HG03565 (cell line): ENCODE results near the gene THRB.
A peak's percentile ranks its signal among the peaks of the same experiment; 100 is the strongest.

Source experiments
- ATAC-seq: cut with Tn5 transposase; IDR thresholded peaks from one replicate; pipeline ENCODE4 v1.9.1; 2021; ENCODE audit warnings: mild to moderate bottlenecking, moderate library complexity; ENCODE audit not compliant: unreplicated experiment

Gene THRB

GRCh38 chr3:24240306-24240705 is 254.3 kb downstream of the THRB start:
- ATAC-seq = no peak

GRCh38 chr3:24237971-24238706 is 256.5 kb downstream of the THRB start:
- ATAC-seq = peak; percentile 92

DNA sequence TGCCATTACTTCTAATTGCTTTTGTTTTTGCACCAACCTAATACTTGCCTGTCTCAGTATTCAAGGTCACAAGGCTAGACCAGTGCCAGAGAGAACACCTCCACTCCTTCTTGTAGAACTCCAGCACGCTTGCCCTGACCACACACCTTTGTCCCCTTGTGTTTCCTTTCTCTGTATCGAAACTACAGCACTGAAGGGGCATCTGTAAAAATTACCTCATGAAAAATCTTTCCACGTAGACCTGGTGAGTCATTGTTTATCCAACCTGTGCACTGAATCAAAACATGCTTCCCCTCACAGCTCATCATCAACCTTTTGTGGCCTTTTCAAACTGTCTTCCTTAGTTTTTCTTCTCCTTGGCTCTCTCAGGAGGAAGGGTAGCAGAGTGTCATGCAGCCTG is 259.5 kb downstream of the THRB start:
- no peak for ATAC-seq

GRCh38 chr3:24232784-24233183 is 261.9 kb downstream of the THRB start:
- ATAC-seq = no peak

DNA sequence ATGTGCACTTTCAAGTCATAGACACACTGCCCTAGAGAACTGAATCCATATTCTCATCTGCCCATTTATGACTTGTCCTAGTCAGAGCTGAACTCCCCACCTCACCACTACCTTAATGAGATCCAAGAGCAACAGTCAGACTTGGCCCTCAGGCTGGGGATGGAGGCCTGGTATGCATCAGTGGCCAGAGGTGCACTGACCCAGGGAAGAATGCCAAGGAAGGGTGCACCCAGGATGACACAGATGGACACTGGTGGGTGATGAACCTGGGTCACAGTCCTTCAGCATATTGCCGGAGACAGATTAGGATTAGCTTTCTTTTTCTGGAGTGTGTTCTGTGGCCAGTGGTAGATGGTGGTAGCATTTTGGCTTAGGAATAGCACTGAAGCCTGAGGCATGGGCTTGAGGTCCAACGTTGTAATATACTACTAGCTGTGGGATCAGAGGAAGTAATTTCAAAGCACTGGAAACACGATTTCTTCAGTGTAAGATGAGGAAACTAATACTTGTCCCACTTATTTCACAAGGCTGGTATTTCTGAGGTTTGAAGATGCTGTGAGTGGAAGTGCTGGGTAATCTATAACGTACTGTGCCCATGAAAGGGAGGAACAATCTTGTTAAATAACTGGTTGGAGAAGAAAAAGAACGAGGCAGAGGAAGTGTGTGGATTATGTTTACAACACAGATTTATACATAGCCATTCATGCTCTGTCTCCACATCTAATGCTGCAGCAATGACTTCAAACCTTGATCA is 265.0 kb downstream of the THRB start:
- no peak for ATAC-seq

DNA sequence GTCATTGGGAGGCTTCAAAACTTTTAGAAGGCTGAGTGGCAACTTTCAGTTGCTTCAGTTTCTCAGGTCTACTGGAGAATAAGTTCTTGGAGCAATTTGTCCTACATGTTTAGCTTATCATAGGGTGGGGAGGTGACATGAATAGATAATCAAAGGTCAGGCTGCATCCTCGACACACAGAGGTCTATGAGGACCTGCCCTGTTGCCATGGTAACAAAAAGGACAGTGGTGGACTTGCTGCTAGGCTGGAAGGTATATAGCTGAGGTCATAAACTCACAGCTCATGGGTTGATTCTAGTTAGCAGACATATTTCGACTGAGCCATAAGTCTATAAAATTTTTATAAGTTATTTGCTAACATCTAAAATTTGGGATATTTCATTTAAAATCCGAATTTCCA is 267.0 kb downstream of the THRB start:
- ATAC-seq = no peak

GRCh38 chr3:24226397-24226796 is 268.3 kb downstream of the THRB start:
- no peak for ATAC-seq

DNA sequence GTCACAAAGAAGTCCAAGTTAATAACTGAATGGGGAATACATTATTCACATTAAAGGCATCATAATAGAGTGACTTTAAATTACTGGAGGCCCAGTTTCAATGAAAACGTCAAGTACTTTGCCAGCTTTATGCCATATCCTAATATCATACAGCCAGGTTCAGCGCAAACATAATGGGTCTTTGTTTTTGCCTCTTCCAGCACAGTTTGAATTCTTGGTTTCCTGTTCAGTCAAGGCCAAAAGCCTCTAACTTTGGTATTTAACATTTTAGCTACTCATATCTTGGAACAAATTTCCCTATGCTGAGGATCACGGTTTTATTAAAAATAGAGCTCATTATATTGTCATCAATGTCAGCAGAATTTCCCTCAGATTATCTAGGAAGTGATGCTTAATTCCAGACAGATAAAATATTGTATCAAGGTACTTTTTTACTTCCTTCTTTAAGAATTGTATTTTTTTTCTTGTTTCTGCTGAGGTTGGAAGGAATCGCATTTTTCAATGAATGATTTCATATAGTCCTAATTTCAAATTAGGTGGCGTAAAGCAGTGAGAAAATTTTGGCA is 269.2 kb downstream of the THRB start:
- no peak for ATAC-seq

GRCh38 chr3:24224666-24225384 is 269.8 kb downstream of the THRB start:
- no peak for ATAC-seq

- ATAC-seq = no peak
Measured at GRCh38 chr3:24222165-24222805, 272.4 kb downstream of the THRB start.

- ATAC-seq = no peak
Measured at GRCh38 chr3:24220859-24221657, 273.6 kb downstream of the THRB start.

GRCh38 chr3:24215502-24215901 is 279.1 kb downstream of the THRB start:
- no peak for ATAC-seq

GRCh38 chr3:24211381-24211780 is 283.3 kb downstream of the THRB start:
- no peak for ATAC-seq

DNA sequence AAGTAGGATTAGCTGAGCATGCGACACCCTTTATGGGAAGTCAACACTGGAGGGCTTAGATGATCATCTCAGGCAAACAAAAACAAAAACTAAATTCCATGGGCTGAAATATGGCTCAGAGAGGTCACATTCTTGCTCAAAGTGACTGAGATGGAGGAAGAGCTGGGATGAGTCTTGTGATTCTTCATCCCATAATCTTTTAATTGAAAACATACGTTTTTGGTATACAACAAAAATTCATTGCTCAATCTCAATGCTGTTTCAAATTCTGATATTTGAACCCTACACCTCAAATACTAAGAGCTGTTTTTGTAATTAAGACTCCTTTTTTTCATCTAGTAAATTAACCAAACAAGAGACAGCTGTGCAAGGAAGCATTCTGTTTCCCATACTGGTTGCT is 292.6 kb downstream of the THRB start:
- ATAC-seq = no peak

DNA sequence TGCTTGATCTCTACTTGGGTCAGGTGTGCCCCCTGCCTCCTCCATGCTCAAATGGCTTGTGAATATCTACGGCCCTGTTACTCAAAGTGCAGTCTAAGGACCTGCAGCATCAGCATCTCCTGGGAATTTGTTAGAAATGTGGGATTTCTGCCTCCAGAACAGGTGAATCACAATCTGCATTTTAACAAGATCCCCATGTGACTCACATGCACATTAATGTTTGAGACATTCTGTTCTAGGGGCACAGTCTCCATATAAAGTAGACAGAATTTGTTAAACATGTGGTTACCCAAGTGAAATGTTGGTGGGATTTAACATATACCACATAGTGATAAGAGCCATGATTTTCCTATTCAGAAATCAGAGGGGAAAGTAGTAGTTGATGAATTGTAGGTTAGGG is 293.3 kb downstream of the THRB start:
- no peak for ATAC-seq

GRCh38 chr3:24199775-24200247 is 294.8 kb downstream of the THRB start:
- ATAC-seq = no peak

DNA sequence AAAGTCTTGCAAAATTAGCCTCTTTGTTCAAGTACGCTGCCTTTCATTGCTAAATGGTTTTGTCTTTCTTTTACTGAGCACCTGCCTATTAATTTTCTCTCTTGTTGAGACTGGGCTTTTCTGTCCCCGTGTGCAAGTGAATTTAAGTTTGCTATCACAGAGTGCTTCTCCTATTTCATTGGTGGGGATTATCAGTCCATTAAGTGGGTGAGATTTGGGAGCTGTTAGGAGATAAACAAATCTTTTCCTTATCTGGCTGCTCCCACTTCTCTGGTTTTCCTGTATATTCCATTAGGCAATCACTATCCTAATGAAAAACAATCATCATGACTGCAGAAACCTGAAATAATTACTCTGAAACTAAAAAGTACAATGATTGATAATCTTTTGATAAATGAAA is 295.4 kb downstream of the THRB start:
- no peak for ATAC-seq

DNA sequence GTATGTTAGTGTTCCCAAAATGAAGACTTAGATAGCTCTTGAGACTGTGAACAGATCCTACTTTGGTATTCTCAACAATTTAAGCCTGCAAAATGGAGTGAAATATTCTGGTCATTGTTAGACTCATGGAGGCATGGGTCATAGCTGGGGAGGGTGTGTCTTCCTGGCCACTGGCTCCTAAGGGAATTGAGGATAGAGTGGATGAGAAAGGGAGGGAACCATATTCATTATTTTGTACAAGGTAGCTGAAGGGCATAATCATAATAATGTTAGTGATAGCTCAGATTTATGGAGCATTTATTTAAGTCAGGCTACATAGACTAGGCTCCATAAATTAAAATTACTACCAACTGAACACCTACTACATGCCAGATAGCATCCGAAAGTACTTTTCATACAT is 295.9 kb downstream of the THRB start:
- ATAC-seq = no peak

DNA sequence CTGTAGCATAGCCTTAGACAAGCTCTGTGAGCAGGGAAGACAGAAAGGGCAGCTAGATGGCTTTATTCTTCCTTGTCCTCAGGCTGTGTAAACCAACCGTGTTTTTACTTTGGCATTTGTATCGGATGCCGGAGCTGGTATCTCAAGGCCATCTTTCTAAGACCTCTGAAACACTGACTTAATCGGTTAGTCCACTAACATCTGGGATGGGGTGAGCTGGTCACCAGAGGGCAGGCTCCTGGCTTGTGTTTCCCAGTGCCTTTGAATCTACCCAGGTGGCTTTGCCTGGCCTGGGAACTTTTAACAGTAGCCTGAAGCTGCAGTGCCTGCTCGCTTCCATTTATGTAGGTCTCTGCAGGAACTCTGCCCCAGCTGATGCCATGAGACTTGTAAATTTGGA is 296.8 kb downstream of the THRB start:
- ATAC-seq = no peak

DNA sequence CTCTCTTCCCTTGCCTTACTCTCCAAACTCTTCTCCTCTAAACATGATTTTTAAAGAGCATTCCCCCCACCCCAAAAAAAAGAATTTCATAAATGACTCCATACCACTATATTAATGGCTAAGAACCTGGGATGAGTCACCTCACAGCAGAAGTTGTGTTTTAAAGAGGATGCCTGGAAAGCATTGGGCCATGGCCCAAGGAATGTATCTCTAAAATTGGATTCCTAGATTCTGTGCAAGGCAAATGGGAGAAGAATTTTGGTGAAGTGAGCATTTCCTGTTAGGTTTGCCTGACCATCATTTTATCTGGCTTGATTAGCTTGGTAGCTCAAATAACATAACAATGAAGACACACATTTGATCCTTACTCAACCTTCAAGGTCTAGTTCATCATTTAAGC is 298.1 kb downstream of the THRB start:
- no peak for ATAC-seq
